Caco-2 (cell line): ENCODE measurements around the gene BTBD9. TPM values are rescaled to one million over a fixed set of nuclear protein-coding genes. Genes with fewer than 3 reads are reported as not detected.

ENCODE experiments used
- BruUV-seq: library from RNA; stranded (reverse); fragments of 400-500 nt; replicated peaks from 2 replicates; lab custom pipeline; 2021; lab: Mats Ljungman, UMichigan
- CTCF ChIA-PET: fragments of 300-600 bp; sonication (Branson Sonifier 250); formaldehyde crosslinking; loops from one replicate; lab custom pipeline; 2022; ENCODE audit warnings: antibody characterized with exemption; lab: Charles Lee
- POLR2A ChIA-PET: fragments of 300-600 bp; sonication (Branson Sonifier 250); formaldehyde crosslinking; loops from one replicate; lab custom pipeline; 2022; ENCODE audit warnings: antibody characterized with exemption; lab: Charles Lee
- DNase-seq, 2 experiments: peaks; one replicate each; pipeline versions ENCODE4 v3.0.0 to v3.0.0-alpha.2; 2020 to 2022
- H3K27me3 ChIP-seq: replicated peaks from 2 replicates; pipeline ENCODE4 v1.6.0; 2011; ENCODE audit warnings: low read length; ENCODE audit not compliant: control insufficient read depth, insufficient read depth
- H3K36me3 ChIP-seq: 2 replicates; pipeline ENCODE4 v1.5.1; 2011; ENCODE audit warnings: low read length; ENCODE audit not compliant: control insufficient read depth, insufficient read depth
- H3K4me1 ChIP-seq: fragments of 250-450 bp; sonication (Bioruptor Pico); 2 replicates; pipeline ENCODE4 v1.5.1; 2020; ENCODE audit warnings: mild to moderate bottlenecking
- H3K4me3 ChIP-seq: 2 replicates; pipeline ENCODE4 v1.5.1; 2011; ENCODE audit warnings: low read depth, mild to moderate bottlenecking, control low read depth, low read length
- H3K9me3 ChIP-seq: fragments of 250-450 bp; sonication (Bioruptor Pico); 2 replicates; pipeline ENCODE4 v1.5.1; 2020; ENCODE audit warnings: mild to moderate bottlenecking, moderate library complexity
- H3K27ac Mint-ChIP-seq: one replicate; pipeline ENCODE4 v1.8.0; 2022; ENCODE audit warnings: mixed read lengths; ENCODE audit not compliant: unreplicated experiment
- H3K27me3 Mint-ChIP-seq: one replicate; pipeline ENCODE4 v1.8.0; 2022; ENCODE audit warnings: mixed read lengths; ENCODE audit not compliant: insufficient read depth, unreplicated experiment
- H3K36me3 Mint-ChIP-seq: one replicate; pipeline ENCODE4 v1.8.0; 2022; ENCODE audit warnings: mild to moderate bottlenecking, mixed read lengths; ENCODE audit not compliant: insufficient read depth, unreplicated experiment
- H3K4me1 Mint-ChIP-seq: one replicate; pipeline ENCODE4 v1.8.0; 2022; ENCODE audit warnings: low read depth, mixed read lengths; ENCODE audit not compliant: unreplicated experiment
- H3K4me3 Mint-ChIP-seq: one replicate; pipeline ENCODE4 v1.8.0; 2022; ENCODE audit warnings: mild to moderate bottlenecking, moderate library complexity, mixed read lengths; ENCODE audit not compliant: unreplicated experiment
- H3K9me3 Mint-ChIP-seq: one replicate; pipeline ENCODE4 v1.8.0; 2022; ENCODE audit warnings: mixed read lengths; ENCODE audit not compliant: unreplicated experiment
- CTCF ChIP-seq, 2 experiments: fragments of 200-600 bp in 1 of 2; IDR thresholded peaks; 1 replicate in 1 of 2; 2 replicates in 1 of 2; pipeline versions ENCODE4 v1.5.1 to v1.8.0; 2011 to 2022; ENCODE audit warnings: antibody characterized with exemption in 1 of 2, control low read depth in 1 of 2, inconsistent platforms in 1 of 2, low read depth in 1 of 2, low read length in 1 of 2, mild to moderate bottlenecking in 1 of 2, moderate library complexity in 1 of 2; ENCODE audit not compliant: insufficient read depth in 1 of 2, severe bottlenecking in 1 of 2, unreplicated experiment in 1 of 2
- intact Hi-C: fragments of 100-400 bp; cut with micrococcal nuclease; formaldehyde crosslinking; loops from one replicate; pipeline ENCODE4 v1.10.0; 2022; ENCODE audit not compliant: unreplicated experiment
- total RNA-seq: library from RNA; stranded (reverse); gene quantifications from 2 replicates; pipeline ENCODE4 v1.2.3, GENCODE V29; 2022

The BTBD9 gene
- total RNA-seq, 1 experiment from 2014 or later = 19.6 TPM

- CTCF ChIA-PET = no interaction called here
Observed at GRCh38 chr6:38220069-38220723, 419.5 kb downstream of the BTBD9 start.

GRCh38 chr6:38218235-38218634 lies 421.5 kb downstream of the BTBD9 start:
- no peaks in the 10 kb centered on the region for H3K4me1 ChIP-seq
- ChIA-PET CTCF (no interaction called here), POLR2A (no interaction called here)
- DNase-seq = no peak
- Mint-ChIP-seq H3K27ac (no peak overlapping the region), H3K36me3 (no peaks in the 10 kb centered on the region), H3K4me1 (no peaks in the 10 kb centered on the region), H3K4me3 (no peak overlapping the region), H3K27me3 (no peaks in the 10 kb centered on the region), H3K9me3 (no peaks in the 10 kb centered on the region)
- BruUV-seq = no TSS peak
- H3K9me3 ChIP-seq = no peaks in the 10 kb centered on the region
- H3K36me3 ChIP-seq = no peaks in the 10 kb centered on the region
- no peak overlapping the region for H3K4me3 ChIP-seq
- intact Hi-C loops = no loop called here
- no peaks in the 10 kb centered on the region for H3K27me3 ChIP-seq
- no peak for TF ChIP-seq CTCF (IDR thresholded peaks at IDR 0.05; ENCODE audit: insufficient read depth in 1 of 2, low read depth in 1 of 2, low read length in 1 of 2, severe bottlenecking in 1 of 2, unreplicated experiment in 1 of 2)

More at GRCh38 chr6:38220069-38220723, 419.5 kb downstream of the BTBD9 start:
- no peaks in the 10 kb centered on the region for H3K9me3 Mint-ChIP-seq
- H3K27me3 Mint-ChIP-seq = no peaks in the 10 kb centered on the region
- no peak overlapping the region for H3K4me3 Mint-ChIP-seq
- no peak for TF ChIP-seq CTCF (IDR thresholded peaks at IDR 0.05; ENCODE audit: insufficient read depth in 1 of 2, low read depth in 1 of 2, low read length in 1 of 2, severe bottlenecking in 1 of 2, unreplicated experiment in 1 of 2)
- Histone ChIP-seq H3K4me1 (no peaks in the 10 kb centered on the region), H3K9me3 (no peaks in the 10 kb centered on the region), H3K27me3 (no peaks in the 10 kb centered on the region), H3K36me3 (no peaks in the 10 kb centered on the region), H3K4me3 (no peak overlapping the region)
- intact Hi-C loops = no loop called here
- H3K36me3 Mint-ChIP-seq = no peaks in the 10 kb centered on the region
- no TSS peak for BruUV-seq
- DNase-seq = no peak
- H3K4me1 Mint-ChIP-seq = no peaks in the 10 kb centered on the region
- POLR2A ChIA-PET = no interaction called here
- no peak overlapping the region for H3K27ac Mint-ChIP-seq

GRCh38 chr6:38216451-38216850 lies 423.3 kb downstream of the BTBD9 start:
- Mint-ChIP-seq H3K27ac (no peak overlapping the region), H3K4me3 (no peak overlapping the region), H3K36me3 (no peaks in the 10 kb centered on the region), H3K4me1 (no peaks in the 10 kb centered on the region), H3K27me3 (no peaks in the 10 kb centered on the region), H3K9me3 (no peaks in the 10 kb centered on the region)
- ChIA-PET CTCF (no interaction called here), POLR2A (no interaction called here)
- no peaks in the 10 kb centered on the region for H3K27me3 ChIP-seq
- TF ChIP-seq CTCF (IDR thresholded peaks at IDR 0.05; ENCODE audit: insufficient read depth in 1 of 2, low read depth in 1 of 2, low read length in 1 of 2, severe bottlenecking in 1 of 2, unreplicated experiment in 1 of 2) = no peak
- no TSS peak for BruUV-seq
- H3K4me1 ChIP-seq = no peaks in the 10 kb centered on the region
- no peaks in the 10 kb centered on the region for H3K36me3 ChIP-seq
- DNase-seq = no peak
- H3K4me3 ChIP-seq = no peak overlapping the region
- intact Hi-C loops = no loop called here
- H3K9me3 ChIP-seq = no peaks in the 10 kb centered on the region
